ENCODE measurements around the gene GATA3.

- TF ChIP-seq CTCF (IDR thresholded peaks at IDR 0.05) (no peak), POLR2A (IDR thresholded peaks at IDR 0.05) (no peak)
Measured at GRCh38 chr10:8041992-8042720, 12.3 kb upstream of the GATA3 start.

Measured in lower leg skin (tissue), 3 donors.